MCF 10A (cell line): ENCODE data around the gene EXOG. TPM values are rescaled to one million over a fixed set of nuclear protein-coding genes. Genes with fewer than 3 reads are reported as not detected.

Experiments used
- BruUV-seq: library from RNA; stranded (reverse); fragments of 400-500 nt; replicated peaks from 2 replicates; lab custom pipeline; 2021; lab: Mats Ljungman, UMichigan
- CTCF ChIA-PET: fragments of 300-600 bp; sonication (Branson Sonifier 250); formaldehyde crosslinking; extraction: SDS; loops from one replicate; lab custom pipeline; 2021; ENCODE audit warnings: antibody characterized with exemption, inconsistent platforms; lab: Yijun Ruan, JAX
- POLR2A ChIA-PET: fragments of 300-600, 350-650 bp; sonication (Branson Sonifier 250); formaldehyde crosslinking; extraction: SDS; loops from one replicate; lab custom pipeline; 2020; ENCODE audit warnings: antibody characterized with exemption, inconsistent platforms; lab: Yijun Ruan, JAX
- DNase-seq: peaks from one replicate; pipeline ENCODE4 v3.0.0-alpha.2; 2018; ENCODE audit not compliant: unreplicated experiment
- H3K27ac Mint-ChIP-seq: one replicate; pipeline ENCODE4 v1.8.0; 2022; ENCODE audit warnings: mild to moderate bottlenecking, low read depth, mixed read lengths; ENCODE audit not compliant: unreplicated experiment
- H3K27me3 Mint-ChIP-seq: one replicate; pipeline ENCODE4 v1.8.0; 2022; ENCODE audit warnings: mixed read lengths; ENCODE audit not compliant: insufficient read depth, unreplicated experiment
- H3K36me3 Mint-ChIP-seq: one replicate; pipeline ENCODE4 v1.8.0; 2022; ENCODE audit warnings: mild to moderate bottlenecking, moderate library complexity, mixed read lengths; ENCODE audit not compliant: insufficient read depth, unreplicated experiment
- H3K4me1 Mint-ChIP-seq: one replicate; pipeline ENCODE4 v1.8.0; 2022; ENCODE audit warnings: mixed read lengths; ENCODE audit not compliant: insufficient read depth, unreplicated experiment
- H3K4me3 Mint-ChIP-seq: one replicate; pipeline ENCODE4 v1.8.0; 2022; ENCODE audit warnings: mild to moderate bottlenecking, moderate library complexity, mixed read lengths; ENCODE audit not compliant: unreplicated experiment
- H3K9me3 Mint-ChIP-seq: one replicate; pipeline ENCODE4 v1.8.0; 2022; ENCODE audit warnings: mixed read lengths; ENCODE audit not compliant: unreplicated experiment
- CTCF ChIP-seq: fragments of 200-600 bp; IDR thresholded peaks from one replicate; pipeline ENCODE4 v1.8.0; 2022; ENCODE audit warnings: antibody characterized with exemption, mild to moderate bottlenecking; ENCODE audit not compliant: unreplicated experiment
- intact Hi-C: fragments of 100-400 bp; cut with micrococcal nuclease; formaldehyde crosslinking; loops from 2 replicates; pipeline ENCODE4 v1.14.1; 2022
- total RNA-seq: library from RNA; stranded (reverse); gene quantifications from 2 replicates; pipeline ENCODE4 v1.2.3, GENCODE V29; 2022

Gene EXOG
- total RNA-seq, 1 experiment from 2014 or later: 17.5 TPM

GRCh38 chr3:38454884-38455638, 41.1 kb upstream of the EXOG start:
- intact Hi-C loops: loop anchor here (2.0 kb wide), 1 partner anchor 108 kb away; the partner anchor contains the start of gene XYLB
- no TSS peak for BruUV-seq
- Mint-ChIP-seq H3K27ac (peak overlapping the region; percentile 88), H3K4me3 (peak overlapping the region; percentile 89), H3K36me3 (no peaks in the 10 kb centered on the region), H3K4me1 (peaks cover 13% of the 10 kb centered on the region), H3K27me3 (no peaks in the 10 kb centered on the region), H3K9me3 (peaks cover 6% of the 10 kb centered on the region)
- no peak for TF ChIP-seq CTCF
- peak; percentile 78 for DNase-seq
- CTCF ChIA-PET: interaction anchor here (0.6 to 2.4 kb wide), 4 partner anchors 25 to 262 kb away, joined by 3 to 27 read pairs (median 6); partner anchors contain the start of gene XYLB
- POLR2A ChIA-PET: interaction anchor here (0.8 to 1.7 kb wide), 7 partner anchors 11 to 111 kb away, joined by 3 to 6 read pairs (median 3); no protein-coding TSS in a partner anchor

- Mint-ChIP-seq H3K36me3 (no peaks in the 10 kb centered on the region), H3K4me1 (peaks cover 14% of the 10 kb centered on the region), H3K27ac (no peak overlapping the region), H3K9me3 (peaks cover 2% of the 10 kb centered on the region), H3K4me3 (peak overlapping the region; percentile 89), H3K27me3 (no peaks in the 10 kb centered on the region)
- no peak for TF ChIP-seq CTCF
- ChIA-PET CTCF (interaction anchor here (0.6 to 2.4 kb wide), 5 partner anchors 25 to 263 kb away, joined by 3 to 27 read pairs (median 4); partner anchors contain the start of genes EXOG and XYLB), POLR2A (interaction anchor here (0.7 to 1.7 kb wide), 5 partner anchors 10 to 319 kb away, joined by 3 to 6 read pairs (median 3); partner anchors contain the start of gene ACAA1)
- DNase-seq: no peak
- no TSS peak for BruUV-seq
- intact Hi-C loops: loop anchor here (2.0 kb wide), 1 partner anchor 109 kb away; the partner anchor contains the start of gene XYLB
Observed at GRCh38 chr3:38455639-38456430, 40.3 kb upstream of the EXOG start.

GRCh38 chr3:38457111-38458003, 38.8 kb upstream of the EXOG start:
- DNase-seq: no peak
- POLR2A ChIA-PET: interaction anchor here (0.6 kb wide), 1 partner anchor 212 kb away, joined by 3 read pairs; no protein-coding TSS in a partner anchor
- H3K4me3 Mint-ChIP-seq: no peak overlapping the region

More at GRCh38 chr3:38457111-38458003, 38.8 kb upstream of the EXOG start:
- intact Hi-C loops: no loop called here
- no peak overlapping the region for H3K27ac Mint-ChIP-seq
- peaks cover 14% of the 10 kb centered on the region for H3K4me1 Mint-ChIP-seq
- TF ChIP-seq CTCF: no peak
- no peaks in the 10 kb centered on the region for H3K36me3 Mint-ChIP-seq
- H3K27me3 Mint-ChIP-seq: no peaks in the 10 kb centered on the region
- H3K9me3 Mint-ChIP-seq: no peaks in the 10 kb centered on the region
- CTCF ChIA-PET: interaction anchor here (0.9 kb wide), 2 partner anchors 23 to 39 kb away, joined by 3 to 5 read pairs; partner anchors contain the start of gene EXOG
- BruUV-seq: no TSS peak
